Activated CD4-positive, alpha-beta T cell treated with anti-CD3 and anti-CD28 coated beads for 24 hours (primary cell): ENCODE results near the gene SPATA6L.

Source experiments
- DNase-seq, 2 donors: peaks; one replicate each; pipeline ENCODE4 v3.0.0-alpha.2; 2020; ENCODE audit warnings: low read depth in 2 of 2

SPATA6L gene

DNA sequence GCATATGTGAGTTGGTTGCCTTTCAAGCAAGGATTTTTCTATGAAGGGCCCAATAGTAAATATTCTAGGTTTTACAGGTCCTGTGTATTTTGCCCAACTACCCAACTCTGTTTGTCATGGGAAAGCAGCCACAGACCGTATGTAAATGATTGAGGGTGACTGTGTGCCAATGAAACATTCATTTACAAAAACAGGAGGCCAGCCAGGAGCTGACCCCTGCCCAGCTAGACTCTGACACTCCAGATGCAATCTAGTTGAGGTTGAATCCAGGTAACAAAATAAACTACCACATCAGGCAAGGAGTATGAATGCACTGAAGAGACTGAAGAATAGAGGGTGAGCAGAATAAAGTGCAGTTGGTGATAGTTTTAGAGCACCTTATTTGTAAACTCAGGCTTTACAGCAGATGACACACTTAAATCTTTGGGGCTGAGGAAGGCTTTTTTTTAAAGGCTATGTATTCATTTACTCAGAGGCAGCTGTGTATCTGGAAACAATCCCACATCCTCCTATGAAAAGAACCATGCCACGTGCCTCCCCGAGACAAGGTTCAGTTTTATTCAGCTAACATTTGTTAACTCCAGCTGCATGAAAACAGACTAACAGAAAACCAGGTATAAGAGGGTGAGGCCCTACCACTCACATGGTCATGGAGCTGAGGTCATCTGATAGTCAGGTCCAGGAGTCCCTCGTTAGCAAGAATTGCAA is 115.3 kb downstream of the SPATA6L start:
- DNase-seq, result no peak

DNA sequence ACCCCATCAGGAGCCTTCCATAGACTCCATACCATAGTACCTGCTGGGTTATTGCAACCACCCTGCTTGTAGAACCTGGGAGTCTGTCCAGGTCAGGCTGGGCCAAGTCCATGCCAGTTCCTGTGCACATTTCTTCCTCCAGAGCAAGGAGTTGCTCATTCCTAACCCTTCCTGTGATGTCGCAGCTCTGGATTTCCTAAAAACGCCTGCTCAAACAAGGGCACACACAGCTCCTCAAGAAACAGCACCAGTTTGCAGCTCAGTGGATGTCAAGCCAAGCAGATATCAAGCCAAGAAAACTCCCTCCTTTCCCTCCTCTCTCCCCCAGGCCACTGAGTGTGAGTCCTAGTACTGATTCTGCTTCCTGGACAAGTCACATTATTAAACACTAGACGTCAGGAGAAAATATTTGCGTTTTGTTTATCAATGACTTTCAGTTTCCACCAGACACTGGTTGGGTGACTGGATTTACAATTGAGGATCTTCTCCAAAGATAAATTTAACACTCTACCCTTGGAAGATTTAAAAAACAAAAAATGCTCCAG is 116.5 kb downstream of the SPATA6L start:
- DNase-seq, result no peak

DNA sequence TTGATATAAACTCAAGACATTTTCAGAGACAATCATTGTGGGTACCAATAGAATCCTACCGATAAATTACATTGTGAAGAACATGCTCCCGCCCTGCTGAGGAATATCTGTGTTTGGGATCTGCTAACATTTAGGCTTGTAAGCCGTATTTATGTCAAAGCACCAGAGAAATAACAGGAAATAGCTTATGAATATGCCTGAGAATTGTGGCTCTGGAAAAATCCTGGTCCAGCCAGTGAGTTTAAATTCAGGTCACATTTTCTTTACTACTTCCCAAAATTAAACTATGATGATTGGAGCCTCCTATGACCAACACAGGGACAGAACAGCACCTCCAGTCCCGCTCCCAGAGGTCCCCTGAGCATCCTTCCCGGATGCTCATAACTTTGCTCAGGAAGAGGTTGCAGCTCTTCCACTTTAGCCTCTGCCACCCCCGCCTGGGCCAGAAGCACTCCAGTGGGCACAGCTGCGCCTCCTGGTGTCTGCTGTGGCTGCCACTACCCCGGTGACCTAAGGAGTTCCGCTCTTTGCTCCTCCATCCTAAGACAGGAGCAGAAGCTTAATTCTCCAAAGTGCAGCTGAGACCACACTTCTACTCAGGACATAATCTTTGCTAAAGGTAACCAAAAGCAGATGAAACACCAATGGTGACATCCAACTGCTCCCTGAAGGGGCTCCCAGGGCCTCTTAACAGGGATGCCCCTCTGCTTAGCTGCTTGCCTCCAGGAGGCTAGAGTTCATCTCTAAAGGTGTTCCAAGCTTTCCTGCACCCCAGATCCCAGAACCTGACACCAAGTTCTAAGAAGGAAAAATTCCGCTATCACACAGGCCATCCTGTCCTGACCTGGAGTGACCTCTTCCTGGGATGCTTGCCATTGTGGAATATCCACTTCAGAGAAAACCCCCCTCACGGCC is 117.2 kb downstream of the SPATA6L start:
- DNase-seq, result no peak
